T-helper 2 cell treated with Interferon-gamma antibody and Interleukin-4, amounts not matched to agents 5 μg/mL and 100 μg/mL, for 36 hours (primary cell): ENCODE results near the gene SH2D2A.

Experiments
- DNase-seq: peaks from one replicate; pipeline ENCODE4 v3.0.0; 2021; ENCODE audit warnings: low spot score
- H3K27ac Mint-ChIP-seq: one replicate; pipeline ENCODE4 v1.8.0; 2021; ENCODE audit warnings: mild to moderate bottlenecking, mixed read lengths
- H3K27me3 Mint-ChIP-seq: one replicate; pipeline ENCODE4 v1.8.0; 2021; ENCODE audit warnings: low read depth, mixed read lengths
- H3K36me3 Mint-ChIP-seq: one replicate; pipeline ENCODE4 v1.8.0; 2021; ENCODE audit warnings: low read depth, mixed read lengths
- H3K4me1 Mint-ChIP-seq: one replicate; pipeline ENCODE4 v1.8.0; 2021; ENCODE audit warnings: low read depth, mixed read lengths
- H3K4me3 Mint-ChIP-seq: one replicate; pipeline ENCODE4 v1.8.0; 2022; ENCODE audit warnings: mild to moderate bottlenecking, moderate library complexity, mixed read lengths
- H3K9me3 Mint-ChIP-seq: one replicate; pipeline ENCODE4 v1.8.0; 2021; ENCODE audit warnings: mixed read lengths

The SH2D2A gene

GRCh38 chr1:156856282-156856785 is 39.7 kb upstream of the SH2D2A start:
- H3K27me3 Mint-ChIP-seq: peaks cover 48% of the 10 kb centered on the region
- no peaks in the 10 kb centered on the region for H3K36me3 Mint-ChIP-seq
- H3K27ac Mint-ChIP-seq: no peak overlapping the region
- no peak overlapping the region for H3K4me3 Mint-ChIP-seq
- no peak for DNase-seq
- H3K9me3 Mint-ChIP-seq: no peaks in the 10 kb centered on the region
- H3K4me1 Mint-ChIP-seq: peaks cover 12% of the 10 kb centered on the region

GRCh38 chr1:156854634-156855033 is 38.0 kb upstream of the SH2D2A start:
- Mint-ChIP-seq H3K4me1 (peaks cover 8% of the 10 kb centered on the region), H3K36me3 (no peaks in the 10 kb centered on the region), H3K27me3 (peaks cover 40% of the 10 kb centered on the region), H3K4me3 (no peak overlapping the region), H3K27ac (peak overlapping the region; percentile 15), H3K9me3 (no peaks in the 10 kb centered on the region)
- no peak for DNase-seq

- no peaks in the 10 kb centered on the region for H3K36me3 Mint-ChIP-seq
- no peak overlapping the region for H3K4me3 Mint-ChIP-seq
- no peak overlapping the region for H3K27ac Mint-ChIP-seq
- no peak for DNase-seq
- peaks cover 35% of the 10 kb centered on the region for H3K27me3 Mint-ChIP-seq
- peaks cover 10% of the 10 kb centered on the region for H3K4me1 Mint-ChIP-seq
- no peaks in the 10 kb centered on the region for H3K9me3 Mint-ChIP-seq
These were observed 37.1 kb upstream of the SH2D2A start for GRCh38 chr1:156853761-156854160.

- H3K4me3 Mint-ChIP-seq: no peak overlapping the region
- H3K9me3 Mint-ChIP-seq: no peaks in the 10 kb centered on the region
- H3K27ac Mint-ChIP-seq: no peak overlapping the region
- H3K4me1 Mint-ChIP-seq: peaks cover 12% of the 10 kb centered on the region
- H3K36me3 Mint-ChIP-seq: no peaks in the 10 kb centered on the region
- no peak for DNase-seq
- H3K27me3 Mint-ChIP-seq: peaks cover 25% of the 10 kb centered on the region
These were observed 35.8 kb upstream of the SH2D2A start for GRCh38 chr1:156852418-156852874.

GRCh38 chr1:156851779-156852417 is 35.2 kb upstream of the SH2D2A start:
- no peak overlapping the region for H3K4me3 Mint-ChIP-seq
- no peak for DNase-seq
- H3K9me3 Mint-ChIP-seq: no peaks in the 10 kb centered on the region
- no peak overlapping the region for H3K27ac Mint-ChIP-seq
- H3K27me3 Mint-ChIP-seq: peaks cover 25% of the 10 kb centered on the region
- H3K36me3 Mint-ChIP-seq: no peaks in the 10 kb centered on the region
- H3K4me1 Mint-ChIP-seq: peaks cover 12% of the 10 kb centered on the region

GRCh38 chr1:156849151-156849496 is 32.5 kb upstream of the SH2D2A start:
- H3K27ac Mint-ChIP-seq: peak overlapping the region; percentile 52
- H3K9me3 Mint-ChIP-seq: no peaks in the 10 kb centered on the region
- H3K4me3 Mint-ChIP-seq: peak overlapping the region; percentile 4
- peaks cover 14% of the 10 kb centered on the region for H3K4me1 Mint-ChIP-seq
- peaks cover 40% of the 10 kb centered on the region for H3K27me3 Mint-ChIP-seq
- DNase-seq: no peak
- no peaks in the 10 kb centered on the region for H3K36me3 Mint-ChIP-seq

- peak overlapping the region; percentile 52 for H3K27ac Mint-ChIP-seq
- no peaks in the 10 kb centered on the region for H3K36me3 Mint-ChIP-seq
- H3K4me1 Mint-ChIP-seq: peaks cover 17% of the 10 kb centered on the region
- DNase-seq: peak; percentile 60
- H3K4me3 Mint-ChIP-seq: peak overlapping the region; percentile 4
- peaks cover 42% of the 10 kb centered on the region for H3K27me3 Mint-ChIP-seq
- no peaks in the 10 kb centered on the region for H3K9me3 Mint-ChIP-seq
These were observed 32.0 kb upstream of the SH2D2A start for GRCh38 chr1:156848461-156849150.

- no peaks in the 10 kb centered on the region for H3K36me3 Mint-ChIP-seq
- no peaks in the 10 kb centered on the region for H3K9me3 Mint-ChIP-seq
- no peak overlapping the region for H3K27ac Mint-ChIP-seq
These were observed 31.2 kb upstream of the SH2D2A start for GRCh38 chr1:156847591-156848460.

GRCh38 chr1:156846643-156847042 is 30.0 kb upstream of the SH2D2A start:
- Mint-ChIP-seq H3K27ac (no peak overlapping the region), H3K9me3 (no peaks in the 10 kb centered on the region), H3K36me3 (no peaks in the 10 kb centered on the region), H3K4me3 (no peak overlapping the region), H3K27me3 (peaks cover 46% of the 10 kb centered on the region), H3K4me1 (peaks cover 17% of the 10 kb centered on the region)
- no peak for DNase-seq

More at GRCh38 chr1:156847591-156848460, 31.2 kb upstream of the SH2D2A start:
- Mint-ChIP-seq H3K27me3 (peaks cover 42% of the 10 kb centered on the region), H3K4me3 (peak overlapping the region; percentile 0), H3K4me1 (peaks cover 17% of the 10 kb centered on the region)
- DNase-seq: no peak

- peaks cover 17% of the 10 kb centered on the region for H3K4me1 Mint-ChIP-seq
- no peak overlapping the region for H3K4me3 Mint-ChIP-seq
- peaks cover 46% of the 10 kb centered on the region for H3K27me3 Mint-ChIP-seq
- H3K36me3 Mint-ChIP-seq: no peaks in the 10 kb centered on the region
- no peaks in the 10 kb centered on the region for H3K9me3 Mint-ChIP-seq
- DNase-seq: no peak
- no peak overlapping the region for H3K27ac Mint-ChIP-seq
These were observed 29.4 kb upstream of the SH2D2A start for GRCh38 chr1:156845953-156846545.

GRCh38 chr1:156845055-156845952 is 28.7 kb upstream of the SH2D2A start:
- H3K4me1 Mint-ChIP-seq: peaks cover 17% of the 10 kb centered on the region
- peak overlapping the region; percentile 37 for H3K4me3 Mint-ChIP-seq
- no peak overlapping the region for H3K27ac Mint-ChIP-seq
- H3K9me3 Mint-ChIP-seq: no peaks in the 10 kb centered on the region
- H3K27me3 Mint-ChIP-seq: peaks cover 46% of the 10 kb centered on the region
- H3K36me3 Mint-ChIP-seq: no peaks in the 10 kb centered on the region
- DNase-seq: no peak

GRCh38 chr1:156844638-156845037 is 28.0 kb upstream of the SH2D2A start:
- Mint-ChIP-seq H3K9me3 (no peaks in the 10 kb centered on the region), H3K36me3 (no peaks in the 10 kb centered on the region), H3K4me1 (peaks cover 18% of the 10 kb centered on the region), H3K27me3 (peaks cover 46% of the 10 kb centered on the region), H3K27ac (no peak overlapping the region), H3K4me3 (peak overlapping the region; percentile 37)
- no peak for DNase-seq

- peaks cover 16% of the 10 kb centered on the region for H3K4me1 Mint-ChIP-seq
- H3K27me3 Mint-ChIP-seq: peaks cover 46% of the 10 kb centered on the region
These were observed 27.5 kb upstream of the SH2D2A start for GRCh38 chr1:156844102-156844501.

More at GRCh38 chr1:156844102-156844501, 27.5 kb upstream of the SH2D2A start:
- H3K36me3 Mint-ChIP-seq: no peaks in the 10 kb centered on the region
- peak overlapping the region; percentile 47 for H3K4me3 Mint-ChIP-seq
- no peak overlapping the region for H3K27ac Mint-ChIP-seq
- H3K9me3 Mint-ChIP-seq: no peaks in the 10 kb centered on the region
- DNase-seq: no peak
